KOPT-K1 (cell line): ENCODE measurements around the gene HDAC4.

Source experiments
- H3K27ac ChIP-seq: fragments of 200-600 bp; sonication (generic); 2 replicates; pipeline ENCODE4 v1.5.1; 2016; ENCODE audit warnings: antibody characterized with exemption, mild to moderate bottlenecking, low read depth, low read length; ENCODE audit not compliant: poor library complexity, severe bottlenecking
- H3K36me3 ChIP-seq: fragments of 200-600 bp; sonication (generic); 2 replicates; pipeline ENCODE4 v1.5.1; 2017; ENCODE audit warnings: antibody characterized with exemption, mild to moderate bottlenecking, low read length, moderate library complexity; ENCODE audit not compliant: insufficient read depth
- H3K9me3 ChIP-seq: fragments of 200-600 bp; sonication (generic); 2 replicates; pipeline ENCODE4 v1.5.1; 2017; ENCODE audit warnings: antibody characterized with exemption, low read length, mild to moderate bottlenecking; ENCODE audit not compliant: insufficient read depth, poor library complexity, severe bottlenecking

The HDAC4 gene

DNA sequence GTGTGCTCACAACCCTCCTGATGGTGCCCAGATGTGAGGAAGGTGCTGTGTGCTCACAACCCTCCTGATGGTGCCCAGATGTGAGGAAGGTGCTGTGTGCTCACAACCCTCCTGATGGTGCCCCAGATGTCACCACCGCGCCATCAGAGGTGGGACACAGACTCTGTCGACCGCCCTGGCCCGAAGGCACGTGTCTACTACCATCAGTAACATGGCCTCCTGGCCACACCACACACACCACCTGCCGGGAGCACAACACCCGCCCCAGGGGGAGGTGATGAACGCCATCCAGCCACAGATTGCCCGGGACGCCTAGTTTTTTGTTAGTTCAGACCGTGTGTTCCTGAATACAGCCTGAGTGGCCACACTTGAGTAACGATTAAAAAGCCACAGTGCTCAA is 24.5 kb downstream of the HDAC4 start:
- no peaks in the 10 kb centered on the region for H3K9me3 ChIP-seq
- H3K36me3 ChIP-seq = peaks cover 79% of the 10 kb centered on the region
- no peak overlapping the region for H3K27ac ChIP-seq

- H3K9me3 ChIP-seq = no peaks in the 10 kb centered on the region
- H3K27ac ChIP-seq = no peak overlapping the region
- peaks cover 80% of the 10 kb centered on the region for H3K36me3 ChIP-seq
Measured at GRCh38 chr2:239375278-239376061, 25.4 kb downstream of the HDAC4 start.

DNA sequence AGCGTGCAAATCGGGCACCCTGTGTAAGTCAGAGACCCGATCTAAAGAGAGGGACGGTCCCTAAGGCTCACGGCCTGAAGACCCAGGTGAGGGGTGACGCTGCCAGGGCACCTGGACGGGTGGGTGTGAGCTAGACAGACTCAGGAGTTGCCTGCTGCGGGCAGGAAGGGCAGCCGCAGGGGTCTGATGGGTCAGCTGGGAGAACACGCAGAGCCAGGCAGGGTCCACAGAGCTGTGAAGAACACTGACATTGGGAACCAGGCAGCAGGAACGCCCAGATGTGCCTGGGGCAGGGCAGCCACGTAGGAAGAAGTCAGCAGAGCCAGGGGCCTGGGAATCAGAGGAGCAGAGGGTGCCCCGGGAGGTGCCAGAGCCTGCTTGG is 25.9 kb downstream of the HDAC4 start:
- H3K9me3 ChIP-seq = no peaks in the 10 kb centered on the region
- H3K27ac ChIP-seq = no peak overlapping the region
- peaks cover 79% of the 10 kb centered on the region for H3K36me3 ChIP-seq

GRCh38 chr2:239372835-239373234 is 28.0 kb downstream of the HDAC4 start:
- no peaks in the 10 kb centered on the region for H3K9me3 ChIP-seq
- peak overlapping the region; percentile 72 for H3K27ac ChIP-seq
- peaks cover 73% of the 10 kb centered on the region for H3K36me3 ChIP-seq

- Histone ChIP-seq H3K27ac (peak overlapping the region; percentile 72), H3K36me3 (peaks cover 66% of the 10 kb centered on the region), H3K9me3 (no peaks in the 10 kb centered on the region)
Measured at GRCh38 chr2:239371726-239372686, 28.8 kb downstream of the HDAC4 start.

- H3K36me3 ChIP-seq = peaks cover 64% of the 10 kb centered on the region
- H3K9me3 ChIP-seq = no peaks in the 10 kb centered on the region
- H3K27ac ChIP-seq = peak overlapping the region; percentile 72
Measured at GRCh38 chr2:239370876-239371725, 29.7 kb downstream of the HDAC4 start.

GRCh38 chr2:239370403-239370802 is 30.4 kb downstream of the HDAC4 start:
- H3K9me3 ChIP-seq = no peaks in the 10 kb centered on the region
- H3K27ac ChIP-seq = peak overlapping the region; percentile 72
- peaks cover 66% of the 10 kb centered on the region for H3K36me3 ChIP-seq

DNA sequence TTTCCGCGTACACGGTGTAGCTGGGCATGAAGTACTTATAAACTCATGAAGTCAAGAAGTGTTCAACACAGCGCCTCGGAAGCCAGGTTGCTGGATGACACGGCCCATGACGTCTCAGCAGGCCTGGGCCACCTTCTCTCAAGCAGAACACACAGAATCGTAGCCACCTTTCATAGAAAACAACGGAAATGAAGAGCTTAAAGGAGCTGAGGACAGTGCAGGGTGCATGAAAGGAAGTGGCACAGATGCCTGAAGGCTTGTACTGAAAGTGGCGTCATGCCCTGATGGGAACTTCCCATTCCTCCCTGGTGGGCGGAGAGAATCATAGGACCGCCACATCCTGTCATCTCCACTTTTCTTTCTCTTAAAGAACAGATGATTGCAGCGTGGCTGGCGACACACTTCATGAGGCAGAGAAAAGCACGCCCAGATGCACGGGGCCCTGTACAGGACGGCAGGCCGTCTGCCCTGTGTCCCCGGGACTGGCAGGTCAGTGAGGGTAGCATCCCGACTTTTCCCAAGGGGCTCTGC is 31.1 kb downstream of the HDAC4 start:
- no peaks in the 10 kb centered on the region for H3K9me3 ChIP-seq
- peaks cover 62% of the 10 kb centered on the region for H3K36me3 ChIP-seq
- H3K27ac ChIP-seq = peak overlapping the region; percentile 72

DNA sequence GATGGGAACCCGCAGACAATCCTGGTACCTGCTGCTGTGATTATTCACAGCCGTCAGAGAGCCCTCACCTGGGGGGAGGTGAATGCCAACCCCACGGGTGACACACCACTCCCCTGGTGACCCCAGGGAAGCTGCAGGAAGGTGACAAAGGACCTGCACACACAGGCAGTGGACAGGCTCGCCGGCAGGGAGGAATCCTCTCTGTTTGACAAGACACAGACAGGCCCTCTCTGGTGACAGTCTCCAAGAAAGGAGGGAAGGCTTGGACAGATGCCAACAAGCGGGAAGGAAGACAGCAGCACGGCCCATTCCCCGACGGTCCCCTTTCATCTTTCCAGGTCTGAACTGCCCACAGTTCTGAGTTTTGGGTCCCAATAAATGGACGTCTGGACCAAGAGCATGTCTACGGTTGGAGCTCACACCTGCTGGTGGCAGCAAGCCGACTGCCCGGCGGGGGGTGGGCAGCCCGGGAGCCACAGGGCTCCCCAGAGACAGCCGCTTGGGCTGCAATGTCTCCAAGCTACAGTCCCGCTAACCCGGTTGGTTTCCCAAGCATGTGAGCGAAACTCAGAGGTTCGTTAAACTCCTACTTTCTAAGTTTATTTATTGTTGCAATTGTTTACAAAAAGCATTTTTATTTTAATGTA is 31.8 kb downstream of the HDAC4 start:
- Histone ChIP-seq H3K36me3 (peaks cover 59% of the 10 kb centered on the region), H3K27ac (peak overlapping the region; percentile 72), H3K9me3 (no peaks in the 10 kb centered on the region)

- Histone ChIP-seq H3K36me3 (peaks cover 52% of the 10 kb centered on the region), H3K27ac (no peak overlapping the region), H3K9me3 (no peaks in the 10 kb centered on the region)
Measured at GRCh38 chr2:239368321-239368720, 32.5 kb downstream of the HDAC4 start.

DNA sequence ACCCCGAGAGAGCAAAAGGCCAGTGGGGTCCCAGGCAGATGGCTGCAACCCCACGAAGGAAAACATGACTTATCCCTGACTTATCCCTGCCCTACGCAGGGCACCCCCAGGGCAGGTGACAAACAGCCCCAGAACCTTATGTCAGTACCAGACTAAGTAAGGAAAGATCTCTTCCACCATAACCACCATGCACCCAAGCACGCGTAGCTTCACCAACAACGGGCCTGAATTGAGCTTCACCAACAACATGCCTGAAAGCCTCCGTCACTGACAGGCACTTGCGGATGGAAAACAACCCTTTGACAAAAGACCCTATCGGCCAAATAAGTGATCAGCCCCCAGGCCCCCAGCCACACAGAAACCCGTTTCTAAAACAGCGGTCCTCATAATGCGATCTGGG is 34.1 kb downstream of the HDAC4 start:
- H3K9me3 ChIP-seq = no peaks in the 10 kb centered on the region
- H3K36me3 ChIP-seq = peaks cover 41% of the 10 kb centered on the region
- H3K27ac ChIP-seq = no peak overlapping the region

DNA sequence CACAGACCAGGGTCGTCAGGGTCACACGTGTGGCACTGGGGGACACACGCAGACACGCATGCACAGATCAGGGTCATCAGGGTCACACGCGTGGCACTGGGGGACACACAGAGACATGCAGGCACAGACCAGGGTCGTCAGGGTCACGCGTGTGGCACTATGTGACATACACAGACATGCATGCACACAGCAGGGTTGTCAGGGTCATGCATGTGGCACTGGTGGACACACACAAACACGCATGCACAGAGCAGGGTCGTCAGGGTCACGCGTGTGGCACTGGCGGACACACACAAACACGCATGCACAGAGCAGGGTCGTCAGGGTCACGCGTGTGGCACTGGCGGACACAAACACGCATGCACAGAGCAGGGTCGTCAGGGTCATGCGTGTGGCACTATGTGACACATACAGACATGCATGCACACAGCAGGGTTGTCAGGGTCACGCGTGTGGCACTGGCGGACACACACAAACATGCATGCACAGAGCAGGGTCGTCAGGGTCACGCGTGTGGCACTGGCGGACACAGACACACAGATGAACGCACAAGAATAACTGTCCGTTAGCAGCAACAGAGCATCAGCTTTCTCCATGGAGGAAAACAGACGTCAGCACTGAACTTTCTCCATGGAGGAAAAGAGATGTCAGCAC is 34.9 kb downstream of the HDAC4 start:
- Histone ChIP-seq H3K27ac (peak overlapping the region; percentile 20), H3K9me3 (no peaks in the 10 kb centered on the region), H3K36me3 (peaks cover 36% of the 10 kb centered on the region)

- Histone ChIP-seq H3K27ac (peak overlapping the region; percentile 20), H3K36me3 (peaks cover 29% of the 10 kb centered on the region), H3K9me3 (no peaks in the 10 kb centered on the region)
Measured at GRCh38 chr2:239365071-239365781, 35.6 kb downstream of the HDAC4 start.
